Lung (tissue), 12 donors: ENCODE data around the gene GTF2IRD1. TPM values are rescaled to one million over a fixed set of nuclear protein-coding genes. Genes with fewer than 3 reads are reported as not detected.
"Not testable (repeated sequence)": the region's sequence is repeated elsewhere in the genome, so short reads cannot be mapped to it uniquely, and the experiment has no call there.

Experiments
- ATAC-seq: fragments of 200-7000 bp; cut with Tn5 transposase; one replicate; pipeline ENCODE4 v1.9.1; 2020; ENCODE audit warnings: moderate number of reproducible peaks; ENCODE audit not compliant: insufficient read depth, low FRiP score
- DNase-seq, 3 donors: peaks; one replicate each; pipeline ENCODE4 v3.0.0-alpha.2; 2013 to 2017
- H3K27ac ChIP-seq, 2 donors: one replicate each; pipeline ENCODE4 v1.5.1; 2013; ENCODE audit warnings: mild to moderate bottlenecking in 2 of 2, moderate library complexity in 2 of 2, control low read depth in 1 of 2, inconsistent platforms in 1 of 2, low read depth in 1 of 2, low read length in 1 of 2
- H3K27me3 ChIP-seq, 3 donors: one replicate each; pipeline ENCODE4 v1.5.1; 2013; ENCODE audit warnings: low read length in 2 of 3; ENCODE audit not compliant: control insufficient read depth in 3 of 3, insufficient read depth in 3 of 3
- H3K36me3 ChIP-seq, 4 donors: one replicate each; pipeline ENCODE4 v1.5.1; 2013; ENCODE audit warnings: low read length in 4 of 4, mild to moderate bottlenecking in 1 of 4, moderate library complexity in 1 of 4; ENCODE audit not compliant: control insufficient read depth in 4 of 4, insufficient read depth in 4 of 4
- H3K4me1 ChIP-seq, 5 donors: one replicate each; pipeline ENCODE4 v1.5.1; 2013; ENCODE audit warnings: low read length in 5 of 5, mild to moderate bottlenecking in 2 of 5, moderate library complexity in 1 of 5; ENCODE audit not compliant: control insufficient read depth in 5 of 5, insufficient read depth in 5 of 5
- H3K4me3 ChIP-seq: one replicate; pipeline ENCODE4 v1.5.1; 2013; ENCODE audit warnings: mild to moderate bottlenecking, control low read depth, moderate library complexity
- H3K9ac ChIP-seq, 2 donors: one replicate each; pipeline ENCODE4 v1.5.1; 2013; ENCODE audit warnings: low read length in 2 of 2, control low read depth in 1 of 2; ENCODE audit not compliant: insufficient read depth in 1 of 2
- H3K9me3 ChIP-seq, 4 donors: one replicate each; pipeline ENCODE4 v1.5.1; 2013; ENCODE audit warnings: low read length in 3 of 4, mild to moderate bottlenecking in 1 of 4, moderate library complexity in 1 of 4; ENCODE audit not compliant: control insufficient read depth in 4 of 4, insufficient read depth in 3 of 4
- CTCF ChIP-seq: IDR thresholded peaks from 2 replicates; pipeline ENCODE4 v1.5.1; 2012; ENCODE audit warnings: mild to moderate bottlenecking; ENCODE audit errors: control extremely low read depth, extremely low read depth
- WGBS, 2 donors: extraction: QIAGEN DNeasy Blood & Tissue Kit; methylation state at CpG; one replicate each; pipeline ENCODE4 v1.1.7; 2013; 5-methylcytosine and 5-hydroxymethylcytosine counted together
- polyA plus RNA-seq, 2 donors: library from polyadenylated mRNA; stranded (reverse); fragments of 200-250 nt; gene quantifications; one replicate each; pipeline ENCODE4 v1.2.1, GENCODE V29; 2013
- total RNA-seq, 2 donors: library from RNA; depleted of rRNA in 1 of 2; stranded (reverse); fragments of >200 nt in 1 of 2; gene quantifications; one replicate each; pipeline ENCODE4 v1.2.1, GENCODE V29; 2014 to 2021
- donor health status: control.
- donor health status: control.
- donor health status: Bipolar disorder and iron deficiency.
- donor health status: healthy.
- donor health status: DM: yes; HTN: yes; CAD: no.

GTF2IRD1 gene
- total and polyA plus RNA-seq, 4 donors, result 9.3 to 24.1 (median 17.2) TPM

DNA sequence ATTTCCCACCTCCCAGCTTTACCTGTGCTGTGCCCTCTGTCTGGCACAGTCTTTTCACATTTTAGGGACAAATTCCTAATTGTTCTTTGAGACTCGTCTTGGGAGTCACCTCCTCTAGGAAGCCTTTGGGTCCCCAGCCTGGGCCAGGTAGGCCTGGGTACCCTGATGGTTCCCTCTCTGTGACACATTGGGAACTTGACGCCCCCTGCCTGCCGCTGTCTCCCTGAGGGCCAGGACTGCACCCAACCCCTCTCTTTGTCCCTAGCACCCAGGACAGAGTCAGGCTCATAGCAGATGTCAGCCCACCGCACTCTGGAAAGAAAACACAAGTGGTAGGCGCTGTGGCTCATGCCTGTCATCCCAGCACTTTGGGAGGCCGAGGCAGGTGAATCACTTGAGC is 71.4 kb downstream of the GTF2IRD1 start:
- peaks cover 9 to 27% (median 24%) of the 10 kb centered on the region in 4 donors for H3K36me3 ChIP-seq
- H3K4me1 ChIP-seq, result no peaks in the 10 kb centered on the region
- peaks cover 0 to 2% (median 1%) of the 10 kb centered on the region in 4 donors for H3K9me3 ChIP-seq
- no peak overlapping the region for H3K4me3 ChIP-seq
- ATAC-seq (no peak), DNase-seq (no peak)
- no peak overlapping the region for H3K27ac ChIP-seq
- H3K27me3 ChIP-seq, result no peaks in the 10 kb centered on the region
- WGBS, 2 donors, result 95 to 96% methylated on average over 6 of the region's 6 CpGs
- no peak for TF ChIP-seq CTCF
- H3K9ac ChIP-seq, result no peak overlapping the region

GRCh38 chr7:74525881-74526280 is 72.2 kb downstream of the GTF2IRD1 start:
- no peak for ATAC-seq
- H3K36me3 ChIP-seq, result peaks cover 9 to 26% (median 20%) of the 10 kb centered on the region in 4 donors

GRCh38 chr7:74526780-74527179 is 73.1 kb downstream of the GTF2IRD1 start:
- Histone ChIP-seq H3K9me3 (no peaks in the 10 kb centered on the region), H3K4me3 (no peak overlapping the region), H3K4me1 (no peaks in the 10 kb centered on the region), H3K27me3 (no peaks in the 10 kb centered on the region), H3K36me3 (peaks cover 9 to 21% (median 13%) of the 10 kb centered on the region in 4 donors), H3K9ac (no peak overlapping the region), H3K27ac (no peak overlapping the region)
- no peak for TF ChIP-seq CTCF
- ATAC-seq, result no peak
- WGBS, 2 donors, result 89% methylated on average over 8 of the region's 8 CpGs
- DNase-seq, result no peak

More at GRCh38 chr7:74525881-74526280, 72.2 kb downstream of the GTF2IRD1 start:
- no peak for TF ChIP-seq CTCF
- no peaks in the 10 kb centered on the region for H3K27me3 ChIP-seq
- no peak overlapping the region for H3K9ac ChIP-seq
- DNase-seq, result no peak
- no peaks in the 10 kb centered on the region for H3K4me1 ChIP-seq
- H3K9me3 ChIP-seq, result peaks cover 0 to 2% (median 1%) of the 10 kb centered on the region in 4 donors
- 80 to 91% methylated on average over 7 of the region's 7 CpGs for WGBS, 2 donors
- no peak overlapping the region for H3K4me3 ChIP-seq
- no peak overlapping the region for H3K27ac ChIP-seq

GRCh38 chr7:74527842-74528241 is 74.1 kb downstream of the GTF2IRD1 start:
- 85 to 91% methylated on average over 7 of the region's 7 CpGs for WGBS, 2 donors
- Histone ChIP-seq H3K9ac (no peak overlapping the region), H3K4me3 (no peak overlapping the region), H3K27ac (no peak overlapping the region), H3K36me3 (peaks cover 5 to 25% (median 8%) of the 10 kb centered on the region in 4 donors), H3K9me3 (no peaks in the 10 kb centered on the region), H3K27me3 (no peaks in the 10 kb centered on the region), H3K4me1 (no peaks in the 10 kb centered on the region)
- ATAC-seq (no peak), DNase-seq (no peak)
- no peak for TF ChIP-seq CTCF

DNA sequence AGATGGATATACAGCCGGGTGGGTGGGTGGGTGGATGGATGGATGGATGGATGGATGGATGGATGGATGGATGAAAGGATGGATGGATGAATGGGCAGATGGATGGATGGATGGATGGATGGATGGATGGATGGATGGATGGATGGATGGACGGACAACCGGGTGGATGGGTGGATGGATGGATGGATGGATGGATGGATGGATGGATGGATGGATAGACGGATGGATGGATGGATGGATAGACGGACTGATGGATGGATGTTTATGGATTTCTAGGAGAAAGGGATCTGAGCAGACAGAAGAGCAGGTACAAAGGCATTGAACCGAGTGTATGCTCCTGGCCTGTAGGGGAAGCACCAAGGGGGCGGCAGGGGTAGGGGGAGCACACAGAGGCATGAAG is 75.1 kb downstream of the GTF2IRD1 start:
- not testable (repeated sequence) for H3K9me3 ChIP-seq, H3K27me3 ChIP-seq, DNase-seq, ATAC-seq, H3K4me3 ChIP-seq, H3K4me1 ChIP-seq, H3K9ac ChIP-seq, H3K27ac ChIP-seq
- peaks cover 2 to 27% (median 8%) of the 10 kb centered on the region in 4 donors for H3K36me3 ChIP-seq
- whole genome bisulfite sequencing, 2 donors, result 92 to 98% methylated on average over 7 of the region's 7 CpGs
